Lung microvascular endothelial cell (primary cell): ENCODE data around the gene TSPAN14. TPM values are rescaled to one million over a fixed set of nuclear protein-coding genes. Genes with fewer than 3 reads are reported as not detected.
"Not testable (repeated sequence)": the region's sequence is repeated elsewhere in the genome, so short reads cannot be mapped to it uniquely, and the experiment has no call there.

Experiments
- DNase-seq, 2 donors: peaks; one replicate each; pipeline versions ENCODE4 v3.0.0 to v3.0.0-alpha.2; 2010; ENCODE audit warnings: low read depth in 2 of 2
- total RNA-seq: library from RNA; depleted of rRNA; stranded (reverse); fragments of >200 nt; gene quantifications from 2 replicates; pipeline ENCODE4 v1.2.1, GENCODE V29; 2014

The TSPAN14 gene
- total RNA-seq = 35.7 and 60.9 TPM in 2 replicates

GRCh38 chr10:80453842-80454512, at the start of gene TSPAN14:
TSS of gene TSPAN14 (plus strand) at chr10:80454310. CDS start at chr10:80489234, 34,924 bp downstream.
- DNase-seq = peak; percentile 72 to 88

GRCh38 chr10:80405035-80405434, 49.1 kb upstream of the TSPAN14 start:
- no peak for DNase-seq

- no peak for DNase-seq
Measured at GRCh38 chr10:80405626-80406025, 48.5 kb upstream of the TSPAN14 start.

- no peak for DNase-seq
Measured at GRCh38 chr10:80406204-80406603, 47.9 kb upstream of the TSPAN14 start.

GRCh38 chr10:80407812-80408241, 46.3 kb upstream of the TSPAN14 start:
- peak in 1 of 2 donors; percentile 49 for DNase-seq

GRCh38 chr10:80408242-80409101, 45.6 kb upstream of the TSPAN14 start, which contains the start of gene PRXL2A:
TSS of gene PRXL2A (plus strand) at chr10:80408551. CDS start at chr10:80420468, 11,917 bp downstream.
- DNase-seq = peak; percentile 80 to 87

- peak; percentile 17 to 37 for DNase-seq
Measured at GRCh38 chr10:80409121-80409520, 45.0 kb upstream of the TSPAN14 start.

GRCh38 chr10:80410122-80410521, 44.0 kb upstream of the TSPAN14 start:
- peak; percentile 20 to 63 for DNase-seq

- peak; percentile 8 to 29 for DNase-seq
Measured at GRCh38 chr10:80410578-80411145, 43.4 kb upstream of the TSPAN14 start.

GRCh38 chr10:80411267-80411668, 42.8 kb upstream of the TSPAN14 start:
- peak; percentile 93 to 95 for DNase-seq

GRCh38 chr10:80411681-80412220, 42.4 kb upstream of the TSPAN14 start:
- peak in 1 of 2 donors; percentile 12 for DNase-seq

- peak; percentile 88 to 95 for DNase-seq
Measured at GRCh38 chr10:80412486-80412885, 41.6 kb upstream of the TSPAN14 start.

GRCh38 chr10:80413271-80413996, 40.7 kb upstream of the TSPAN14 start:
- DNase-seq = peak; percentile 8 to 74

- DNase-seq = peak; percentile 34 to 35
Measured at GRCh38 chr10:80414142-80414895, 39.8 kb upstream of the TSPAN14 start.

GRCh38 chr10:80415734-80416478, 38.2 kb upstream of the TSPAN14 start:
- DNase-seq = peak; percentile 10 to 56

GRCh38 chr10:80416479-80417098, 37.5 kb upstream of the TSPAN14 start:
- peak; percentile 46 to 67 for DNase-seq

- not testable (repeated sequence) for DNase-seq
Measured at GRCh38 chr10:80417256-80417655, 36.9 kb upstream of the TSPAN14 start.

GRCh38 chr10:80421050-80421706, 32.9 kb upstream of the TSPAN14 start:
- no peak for DNase-seq
